Measurements from ENCODE around the gene HSD17B2.

Gene HSD17B2

GRCh38 chr16:81996664-81997509 is 38.2 kb upstream of the HSD17B2 start:
- no peak overlapping the region for H3K4me3 ChIP-seq (ENCODE audit: low read depth, low read length)
- DNase-seq (ENCODE audit: low read depth) = no peak
- TF ChIP-seq CTCF (IDR thresholded peaks at IDR 0.05; ENCODE audit: low read depth, low read length, missing control alignments) = no peak

GRCh38 chr16:81997738-81998137 is 37.3 kb upstream of the HSD17B2 start:
- no peak for TF ChIP-seq CTCF (IDR thresholded peaks at IDR 0.05; ENCODE audit: low read depth, low read length, missing control alignments)
- no peak overlapping the region for H3K4me3 ChIP-seq (ENCODE audit: low read depth, low read length)
- no peak for DNase-seq (ENCODE audit: low read depth)

DNA sequence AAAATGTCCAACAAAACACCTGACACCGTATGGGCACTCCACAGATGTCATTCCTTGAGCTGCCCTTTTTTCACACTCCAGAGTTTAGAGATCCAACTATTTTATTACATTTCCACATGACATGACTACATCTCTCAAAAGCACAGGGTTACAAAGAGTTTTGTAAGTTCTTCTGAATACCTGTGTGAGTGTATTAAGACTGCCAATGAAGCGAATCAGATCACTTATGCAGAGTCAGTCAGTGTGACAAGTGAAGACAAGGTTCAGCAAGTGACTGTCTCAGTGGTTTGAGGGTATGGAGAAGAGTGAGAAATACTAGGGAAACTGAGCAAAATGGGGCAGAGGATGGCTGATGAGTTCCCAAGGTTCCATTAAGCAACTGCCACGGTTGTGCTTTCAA is 32.2 kb upstream of the HSD17B2 start:
- no peak for TF ChIP-seq CTCF (IDR thresholded peaks at IDR 0.05; ENCODE audit: low read depth, low read length, missing control alignments)
- H3K4me3 ChIP-seq (ENCODE audit: low read depth, low read length) = no peak overlapping the region
- DNase-seq (ENCODE audit: low read depth) = no peak

- no peak for DNase-seq (ENCODE audit: low read depth)
- no peak for TF ChIP-seq CTCF (IDR thresholded peaks at IDR 0.05; ENCODE audit: low read depth, low read length, missing control alignments)
- H3K4me3 ChIP-seq (ENCODE audit: low read depth, low read length) = no peak overlapping the region
These were observed 30.5 kb upstream of the HSD17B2 start for GRCh38 chr16:82004601-82005000.

DNA sequence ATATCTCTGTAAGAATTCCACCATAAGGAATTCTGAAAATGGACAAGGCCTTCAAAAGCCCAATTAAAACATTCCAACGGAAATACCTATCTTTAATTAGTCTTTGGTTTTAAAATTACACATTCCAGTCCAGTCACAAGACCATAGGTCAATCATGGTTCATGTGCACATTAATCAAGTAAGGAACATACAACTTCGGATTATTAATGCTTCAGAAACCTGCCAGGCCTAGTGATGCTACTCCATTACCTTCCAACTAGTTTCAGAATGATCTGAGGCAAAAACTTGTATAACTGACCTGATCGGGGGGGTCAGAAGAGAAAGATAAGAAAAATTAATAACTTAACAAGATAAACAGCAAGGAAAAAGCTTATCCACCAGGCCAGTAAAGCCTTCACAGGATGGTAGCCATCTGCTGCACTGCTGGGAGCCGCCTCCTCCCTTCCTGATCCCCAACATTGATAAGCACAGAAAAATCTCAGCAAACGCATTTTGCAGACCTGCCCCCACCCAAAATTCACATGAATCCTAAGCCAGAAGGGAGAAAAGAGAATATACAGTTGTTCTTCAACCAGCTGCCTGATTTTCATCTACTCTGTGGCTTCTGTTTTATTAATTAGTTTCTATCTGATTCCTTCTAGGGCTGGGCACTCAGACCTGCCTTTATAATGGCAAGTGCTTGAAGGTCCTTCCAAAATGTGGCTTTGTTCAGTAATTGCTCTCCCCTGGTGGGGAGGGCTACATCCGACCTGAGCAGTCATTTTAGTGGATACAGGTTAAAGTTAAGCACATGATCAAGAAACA is 29.8 kb upstream of the HSD17B2 start:
- no peak for DNase-seq (ENCODE audit: low read depth)
- no peak for TF ChIP-seq CTCF (IDR thresholded peaks at IDR 0.05; ENCODE audit: low read depth, low read length, missing control alignments)
- H3K4me3 ChIP-seq (ENCODE audit: low read depth, low read length) = no peak overlapping the region

GRCh38 chr16:82006036-82006435 is 29.0 kb upstream of the HSD17B2 start:
- H3K4me3 ChIP-seq (ENCODE audit: low read depth, low read length) = no peak overlapping the region
- DNase-seq (ENCODE audit: low read depth) = no peak
- no peak for TF ChIP-seq CTCF (IDR thresholded peaks at IDR 0.05; ENCODE audit: low read depth, low read length, missing control alignments)
